Heart left ventricle (tissue), 16 donors: ENCODE measurements around the gene AGMO. TPM values are rescaled to one million over a fixed set of nuclear protein-coding genes. Genes with fewer than 3 reads are reported as not detected.

Experiments
- ATAC-seq, 4 donors: fragments of 200-7000 bp; cut with Tn5 transposase; one replicate each; pipeline ENCODE4 v1.9.1; 2020 to 2022; ENCODE audit warnings: moderate library complexity in 4 of 4, mild to moderate bottlenecking in 3 of 4, moderate number of reproducible peaks in 1 of 4
- DNase-seq, 5 donors: peaks; one replicate each; pipeline ENCODE4 v3.0.0-alpha.2; 2020
- H3K27ac ChIP-seq, 12 donors: fragments of 200-600 bp; sonication (generic) in 4 of 12; one replicate each; pipeline versions ENCODE4 v1.5.0 to v1.8.0; 2016 to 2022; ENCODE audit warnings: mild to moderate bottlenecking in 2 of 12
- H3K27me3 ChIP-seq, 9 donors: fragments of 200-600 bp; sonication (generic) in 2 of 9; one replicate each; pipeline versions ENCODE4 v1.5.1 to v1.8.0; 2016 to 2022; ENCODE audit warnings: mild to moderate bottlenecking in 3 of 9
- H3K36me3 ChIP-seq, 9 donors: fragments of 200-600 bp; sonication (generic) in 2 of 9; one replicate each; pipeline versions ENCODE4 v1.5.0 to v1.8.0; 2018 to 2022; ENCODE audit warnings: mild to moderate bottlenecking in 2 of 9
- H3K4me1 ChIP-seq, 12 donors: fragments of 200-600 bp; sonication (generic) in 4 of 12; one replicate each; pipeline versions ENCODE4 v1.5.0 to v1.8.0; 2016 to 2022; ENCODE audit warnings: mild to moderate bottlenecking in 3 of 12
- H3K4me3 ChIP-seq, 12 donors: fragments of 200-600 bp; sonication (generic) in 4 of 12; one replicate each; pipeline versions ENCODE4 v1.5.0 to v1.8.0; 2017 to 2022; ENCODE audit warnings: mild to moderate bottlenecking in 9 of 12, moderate library complexity in 4 of 12
- H3K9me3 ChIP-seq, 12 donors: fragments of 200-600 bp; sonication (generic) in 4 of 12; one replicate each; pipeline versions ENCODE4 v1.5.0 to v1.8.0; 2016 to 2022; ENCODE audit warnings: mild to moderate bottlenecking in 1 of 12
- CTCF ChIP-seq, 12 donors: fragments of 200-600 bp; sonication (generic) in 4 of 12; IDR thresholded peaks; one replicate each; pipeline versions ENCODE4 v1.5.0 to v1.8.0; 2018 to 2022; ENCODE audit warnings: antibody characterized with exemption in 12 of 12, mild to moderate bottlenecking in 5 of 12
- POLR2A ChIP-seq, 2 donors: fragments of 450-650 bp; IDR thresholded peaks; one replicate each; pipeline ENCODE4 v1.6.1; 2017; ENCODE audit warnings: antibody characterized with exemption in 2 of 2, mild to moderate bottlenecking in 2 of 2, moderate library complexity in 2 of 2
- WGBS, 4 donors: extraction: QIAGEN DNeasy Blood & Tissue Kit in 2 of 4; methylation state at CpG; one replicate each; pipeline versions ENCODE4 v1.1.5 to v1.1.7; 2013 to 2018; 5-methylcytosine and 5-hydroxymethylcytosine counted together
- intact Hi-C, 10 donors: fragments of 100-400 bp; cut with DNase I; formaldehyde crosslinking; loops; one replicate each; pipeline versions ENCODE4 v1.11.1 to v1.14.2; 2022
- polyA plus RNA-seq, 2 donors: library from polyadenylated mRNA; stranded (reverse); fragments of 200-250 nt; gene quantifications; one replicate each; pipeline ENCODE4 v1.2.3, GENCODE V29; 2013
- total RNA-seq, 9 donors: library from RNA; depleted of rRNA in 2 of 9; stranded (reverse); fragments of >200 nt in 2 of 9; fragmentation: NEBNext Ultra II Directional in 3 of 9; extraction: Animal tissue kit (Norgen Biotek cat#: 25700) in 3 of 9; gene quantifications; one replicate each; pipeline versions ENCODE4 v1.1.0 to v1.2.4, GENCODE V29; 2016 to 2023
- donor health status: ischemic (EF 13 %, LVEDD 7.1; RV severe dilation, severe dysfunction).
- donor health status: healthy with polysubstance abuse.
- donor health status: DM: no; HTN: yes; CAD: no.
- donor health status: DM: no; HTN: no; CAD: no.
- donor health status: ischemic (EF 25% LVEDD 6.9; RV normal size, moderate dysfunction).
- donor health status: ischemic (EF 25% LVEDD 5.7; RV mildly dilated, moderate dysfunction).
- donor health status: healthy.
- donor health status: DM: yes; HTN: yes; CAD: no.
- donor health status: ischemic (EF 35%, LVEDD 5.7; RV mildly dilated, moderate dysfunction).
- donor health status: nonischemic (EF 11% LVEDD 7.7; RV severe dilation, severe dysfunction).
- donor health status: DM: yes; HTN: yes; CAD: no.
- donor health status: PGD.
- donor health status: ischemic (EF 29% LVEDD 5.4; RV normal size, mild dysfunction).
- donor health status: nonischemic (EF 23%, LVEDD 6.1; RV moderate dilation, normal function).

The AGMO gene
- total and polyA plus RNA-seq, 11 donors = 0.12 to 0.72 (median 0.40) TPM; not detected in 1

- peak in 1 of 4 donors; percentile 52 for ATAC-seq
- H3K27me3 ChIP-seq = no peaks in the 10 kb centered on the region
- H3K9me3 ChIP-seq = peaks cover 0 to 8% (median 0%) of the 10 kb centered on the region in 12 donors
- peak overlapping the region in 4 of 12 donors; percentile 62 to 78 (median 72) for H3K27ac ChIP-seq
- intact Hi-C loops = loop anchor here (5.0 to 10.0 kb wide), 10 partner anchors 129 to 514 kb away; partner anchors contain the start of gene MEOX2 (in 4 of the 10)
- no peak for DNase-seq
- TF ChIP-seq POLR2A (IDR thresholded peaks at IDR 0.05) (no peak), CTCF (IDR thresholded peaks at IDR 0.05) (no peak)
- H3K36me3 ChIP-seq = no peaks in the 10 kb centered on the region
- H3K4me1 ChIP-seq = peaks cover 0 to 45% (median 1%) of the 10 kb centered on the region in 12 donors
- WGBS, 4 donors = 77 to 88% (median 84%) methylated on average over 2 of the region's 2 CpGs
- no peak overlapping the region for H3K4me3 ChIP-seq
These were observed 3.1 kb downstream of the AGMO start for GRCh38 chr7:15558756-15559155.

GRCh38 chr7:15557686-15558085, 4.1 kb downstream of the AGMO start:
- peak overlapping the region in 9 of 12 donors; percentile 8 to 46 (median 27) for H3K4me3 ChIP-seq
- H3K9me3 ChIP-seq = peaks cover 0 to 4% (median 0%) of the 10 kb centered on the region in 12 donors
- peaks cover 0 to 45% (median 1%) of the 10 kb centered on the region in 12 donors for H3K4me1 ChIP-seq
- no peaks in the 10 kb centered on the region for H3K36me3 ChIP-seq
- no peaks in the 10 kb centered on the region for H3K27me3 ChIP-seq
- TF ChIP-seq POLR2A (IDR thresholded peaks at IDR 0.05) (no peak), CTCF (IDR thresholded peaks at IDR 0.05) (no peak)
- intact Hi-C loops = loop anchor here (2.0 to 10.0 kb wide), 11 partner anchors 125 to 515 kb away; partner anchors contain the start of gene MEOX2 (in 4 of the 10)
- H3K27ac ChIP-seq = peak overlapping the region in 9 of 12 donors; percentile 1 to 72 (median 38)
- ATAC-seq (no peak), DNase-seq (no peak)

- 69 to 82% (median 75%) methylated on average over 8 of the region's 8 CpGs for whole genome bisulfite sequencing, 4 donors
- H3K4me1 ChIP-seq = peaks cover 0 to 45% (median 1%) of the 10 kb centered on the region in 12 donors
- intact Hi-C loops = loop anchor here (2.0 to 10.0 kb wide), 11 partner anchors 126 to 515 kb away; partner anchors contain the start of gene MEOX2 (in 4 of the 10)
- ATAC-seq (no peak), DNase-seq (no peak)
- no peaks in the 10 kb centered on the region for H3K36me3 ChIP-seq
- TF ChIP-seq POLR2A (IDR thresholded peaks at IDR 0.05) (no peak), CTCF (IDR thresholded peaks at IDR 0.05) (no peak)
- peak overlapping the region in 9 of 12 donors; percentile 9 to 46 (median 27) for H3K4me3 ChIP-seq
- peak overlapping the region in 10 of 12 donors; percentile 1 to 72 (median 37) for H3K27ac ChIP-seq
- no peaks in the 10 kb centered on the region for H3K27me3 ChIP-seq
- H3K9me3 ChIP-seq = no peaks in the 10 kb centered on the region
These were observed 4.6 kb downstream of the AGMO start for GRCh38 chr7:15557186-15557585.

- H3K4me3 ChIP-seq = peak overlapping the region in 9 of 12 donors; percentile 9 to 46 (median 27)
- no peaks in the 10 kb centered on the region for H3K36me3 ChIP-seq
- 59 to 78% (median 68%) methylated on average over 4 of the region's 4 CpGs for WGBS, 4 donors
- DNase-seq (no peak), ATAC-seq (no peak)
- peaks cover 0 to 43% (median 1%) of the 10 kb centered on the region in 12 donors for H3K4me1 ChIP-seq
- no peaks in the 10 kb centered on the region for H3K27me3 ChIP-seq
- H3K27ac ChIP-seq = peak overlapping the region in 9 of 12 donors; percentile 1 to 72 (median 38)
- TF ChIP-seq CTCF (IDR thresholded peaks at IDR 0.05) = no peak
- no peak for TF ChIP-seq POLR2A (IDR thresholded peaks at IDR 0.05)
- H3K9me3 ChIP-seq = no peaks in the 10 kb centered on the region
- intact Hi-C loops = loop anchor here (2.0 to 10.0 kb wide), 11 partner anchors 126 to 516 kb away; partner anchors contain the start of gene MEOX2 (in 4 of the 10)
These were observed 5.3 kb downstream of the AGMO start for GRCh38 chr7:15556339-15557105.
